HFFc6 (cell line): Measurements from ENCODE around the gene ADARB1. TPM values are rescaled to one million over a fixed set of nuclear protein-coding genes. Genes with fewer than 3 reads are reported as not detected.

ENCODE experiments used
- DNase-seq: peaks from one replicate; pipeline ENCODE4 v3.0.0-alpha.2; 2018
- H3K27ac Mint-ChIP-seq: 2 replicates; pipeline ENCODE4 v1.8.0; 2020; ENCODE audit warnings: mild to moderate bottlenecking, mixed read lengths
- H3K27me3 Mint-ChIP-seq: 2 replicates; pipeline ENCODE4 v1.8.0; 2021; ENCODE audit warnings: mild to moderate bottlenecking, moderate library complexity, mixed read lengths; ENCODE audit not compliant: insufficient read depth
- H3K36me3 Mint-ChIP-seq: 2 replicates; pipeline ENCODE4 v1.8.0; 2021; ENCODE audit warnings: low read depth, mixed read lengths
- H3K4me1 Mint-ChIP-seq: 2 replicates; pipeline ENCODE4 v1.8.0; 2020; ENCODE audit warnings: low read depth, mixed read lengths
- H3K4me3 Mint-ChIP-seq: 2 replicates; pipeline ENCODE4 v1.8.0; 2020; ENCODE audit warnings: mild to moderate bottlenecking, moderate library complexity, mixed read lengths
- H3K9me3 Mint-ChIP-seq: 2 replicates; pipeline ENCODE4 v1.8.0; 2020; ENCODE audit warnings: mild to moderate bottlenecking, mixed read lengths
- CTCF ChIP-seq: fragments of 200-600 bp; sonication (generic); IDR thresholded peaks from 2 replicates; pipeline ENCODE4 v1.5.0; 2021; ENCODE audit warnings: antibody characterized with exemption, mild to moderate bottlenecking
- total RNA-seq, 6 experiments: library from RNA; stranded (reverse); fragmentation: NEBNext Ultra II Directional; extraction: Animal tissue kit (Norgen Biotek cat#: 25700); gene quantifications; 2 replicates in 1 of 6; 3 replicates in 5 of 6; pipeline ENCODE4 v1.2.3, GENCODE V29; 2021

The ADARB1 gene
- total RNA-seq, 6 experiments from 2014 or later: 1.7 to 3.2 (median 2.2) TPM

GRCh38 chr21:45087022-45087823 is 12.8 kb downstream of the ADARB1 start:
- Mint-ChIP-seq H3K4me1 (no peaks in the 10 kb centered on the region), H3K27me3 (peaks cover 27% of the 10 kb centered on the region), H3K27ac (no peak overlapping the region), H3K36me3 (no peaks in the 10 kb centered on the region), H3K9me3 (no peaks in the 10 kb centered on the region), H3K4me3 (no peak overlapping the region)
- no peak for DNase-seq
- no peak for TF ChIP-seq CTCF

GRCh38 chr21:45088116-45088515 is 13.7 kb downstream of the ADARB1 start:
- no peak for TF ChIP-seq CTCF
- Mint-ChIP-seq H3K27me3 (peaks cover 28% of the 10 kb centered on the region), H3K36me3 (no peaks in the 10 kb centered on the region), H3K4me1 (no peaks in the 10 kb centered on the region), H3K9me3 (no peaks in the 10 kb centered on the region), H3K27ac (no peak overlapping the region), H3K4me3 (no peak overlapping the region)
- no peak for DNase-seq

- no peak for TF ChIP-seq CTCF
- H3K9me3 Mint-ChIP-seq: no peaks in the 10 kb centered on the region
- H3K4me1 Mint-ChIP-seq: no peaks in the 10 kb centered on the region
- H3K36me3 Mint-ChIP-seq: no peaks in the 10 kb centered on the region
- no peak overlapping the region for H3K4me3 Mint-ChIP-seq
- peaks cover 33% of the 10 kb centered on the region for H3K27me3 Mint-ChIP-seq
- H3K27ac Mint-ChIP-seq: no peak overlapping the region
- no peak for DNase-seq
Observed at GRCh38 chr21:45088729-45089128, 14.3 kb downstream of the ADARB1 start.

GRCh38 chr21:45089964-45090363 is 15.6 kb downstream of the ADARB1 start:
- Mint-ChIP-seq H3K4me3 (no peak overlapping the region), H3K27me3 (peaks cover 33% of the 10 kb centered on the region), H3K27ac (no peak overlapping the region), H3K9me3 (no peaks in the 10 kb centered on the region), H3K36me3 (no peaks in the 10 kb centered on the region), H3K4me1 (no peaks in the 10 kb centered on the region)
- TF ChIP-seq CTCF: no peak
- DNase-seq: no peak

- peaks cover 26% of the 10 kb centered on the region for H3K27me3 Mint-ChIP-seq
- no peak for DNase-seq
- TF ChIP-seq CTCF: no peak
- H3K9me3 Mint-ChIP-seq: no peaks in the 10 kb centered on the region
- no peaks in the 10 kb centered on the region for H3K4me1 Mint-ChIP-seq
- H3K4me3 Mint-ChIP-seq: no peak overlapping the region
- H3K36me3 Mint-ChIP-seq: no peaks in the 10 kb centered on the region
- no peak overlapping the region for H3K27ac Mint-ChIP-seq
Observed at GRCh38 chr21:45090966-45091365, 16.6 kb downstream of the ADARB1 start.
